Activated CD4-positive, alpha-beta memory T cell treated with anti-CD3 and anti-CD28 coated beads, Interleukin-2, amount 10 ng/mL, durations not matched to agents 7 days and 5 days (primary cell): ENCODE measurements around the gene PGAM2. TPM values are rescaled to one million over a fixed set of nuclear protein-coding genes. Genes with fewer than 3 reads are reported as not detected.
"Not testable (repeated sequence)": the region's sequence is repeated elsewhere in the genome, so short reads cannot be mapped to it uniquely, and the experiment has no call there.

ENCODE experiments used
- CTCF ChIA-PET: fragments of 350-600 bp; sonication (Branson Sonifier 250); formaldehyde crosslinking; loops from one replicate; lab custom pipeline; 2021; ENCODE audit warnings: antibody characterized with exemption, inconsistent platforms; lab: Charles Lee
- POLR2A ChIA-PET: fragments of 350-600 bp; sonication (Branson Sonifier 250); formaldehyde crosslinking; loops from one replicate; lab custom pipeline; 2021; ENCODE audit warnings: antibody characterized with exemption; lab: Charles Lee
- DNase-seq: peaks from one replicate; pipeline ENCODE4 v3.0.0-alpha.2; 2020
- H3K27ac Mint-ChIP-seq: one replicate; pipeline ENCODE4 v1.8.0; 2021; ENCODE audit warnings: mild to moderate bottlenecking, mixed read lengths
- H3K27me3 Mint-ChIP-seq: one replicate; pipeline ENCODE4 v1.8.0; 2021; ENCODE audit warnings: mixed read lengths
- H3K36me3 Mint-ChIP-seq: one replicate; pipeline ENCODE4 v1.8.0; 2021; ENCODE audit warnings: low read depth, mixed read lengths
- H3K4me1 Mint-ChIP-seq: one replicate; pipeline ENCODE4 v1.8.0; 2021; ENCODE audit warnings: mixed read lengths
- H3K4me3 Mint-ChIP-seq: one replicate; pipeline ENCODE4 v1.8.0; 2021; ENCODE audit warnings: mild to moderate bottlenecking, mixed read lengths
- H3K9me3 Mint-ChIP-seq: one replicate; pipeline ENCODE4 v1.8.0; 2021; ENCODE audit warnings: mixed read lengths
- total RNA-seq, 2 experiments: library from RNA; stranded (reverse); gene quantifications; one replicate each; pipeline ENCODE4 v1.2.3, GENCODE V29; 2021

The PGAM2 gene
- total RNA-seq, 2 experiments from 2014 or later: 0.43 TPM; not detected in 1

- POLR2A ChIA-PET, H3K27me3 Mint-ChIP-seq, H3K4me3 Mint-ChIP-seq, H3K36me3 Mint-ChIP-seq, CTCF ChIA-PET, H3K9me3 Mint-ChIP-seq, H3K4me1 Mint-ChIP-seq, DNase-seq, H3K27ac Mint-ChIP-seq: not testable (repeated sequence)
These were observed 31.2 kb downstream of the PGAM2 start for GRCh38 chr7:44033971-44034844.

GRCh38 chr7:44032031-44032430, 33.3 kb downstream of the PGAM2 start:
- H3K4me1 Mint-ChIP-seq, H3K27ac Mint-ChIP-seq, H3K4me3 Mint-ChIP-seq, POLR2A ChIA-PET, CTCF ChIA-PET, H3K27me3 Mint-ChIP-seq, H3K36me3 Mint-ChIP-seq, H3K9me3 Mint-ChIP-seq, DNase-seq: not testable (repeated sequence)

GRCh38 chr7:44031319-44031718, 34.0 kb downstream of the PGAM2 start:
- H3K27me3 Mint-ChIP-seq, DNase-seq, H3K4me1 Mint-ChIP-seq, H3K9me3 Mint-ChIP-seq, POLR2A ChIA-PET, H3K4me3 Mint-ChIP-seq, H3K27ac Mint-ChIP-seq, H3K36me3 Mint-ChIP-seq, CTCF ChIA-PET: not testable (repeated sequence)

- POLR2A ChIA-PET, H3K4me1 Mint-ChIP-seq, CTCF ChIA-PET, H3K36me3 Mint-ChIP-seq, H3K9me3 Mint-ChIP-seq, H3K27me3 Mint-ChIP-seq, DNase-seq, H3K4me3 Mint-ChIP-seq, H3K27ac Mint-ChIP-seq: not testable (repeated sequence)
These were observed 35.3 kb downstream of the PGAM2 start for GRCh38 chr7:44030029-44030428.

GRCh38 chr7:44029433-44029832, 35.9 kb downstream of the PGAM2 start:
- H3K27me3 Mint-ChIP-seq, H3K36me3 Mint-ChIP-seq, H3K9me3 Mint-ChIP-seq, H3K4me3 Mint-ChIP-seq, H3K4me1 Mint-ChIP-seq, POLR2A ChIA-PET, H3K27ac Mint-ChIP-seq, CTCF ChIA-PET, DNase-seq: not testable (repeated sequence)

GRCh38 chr7:44022796-44023467, 42.4 kb downstream of the PGAM2 start:
- H3K27me3 Mint-ChIP-seq, POLR2A ChIA-PET, H3K9me3 Mint-ChIP-seq: not testable (repeated sequence)

GRCh38 chr7:44022069-44022468, 43.3 kb downstream of the PGAM2 start:
- H3K27me3 Mint-ChIP-seq, H3K36me3 Mint-ChIP-seq, H3K9me3 Mint-ChIP-seq, H3K4me3 Mint-ChIP-seq, DNase-seq, H3K27ac Mint-ChIP-seq, POLR2A ChIA-PET, CTCF ChIA-PET: not testable (repeated sequence)
- peaks cover 19% of the 10 kb centered on the region for H3K4me1 Mint-ChIP-seq

More at GRCh38 chr7:44022796-44023467, 42.4 kb downstream of the PGAM2 start:
- H3K27ac Mint-ChIP-seq, CTCF ChIA-PET, DNase-seq, H3K4me3 Mint-ChIP-seq, H3K36me3 Mint-ChIP-seq: not testable (repeated sequence)
- H3K4me1 Mint-ChIP-seq: peaks cover 17% of the 10 kb centered on the region

- H3K36me3 Mint-ChIP-seq, DNase-seq: not testable (repeated sequence)
- CTCF ChIA-PET: interaction anchor here (0.5 to 1.3 kb wide), 7 partner anchors 21 to 281 kb away, joined by 3 to 5 read pairs (median 3); partner anchors contain the start of genes DBNL, POLD2 and YKT6
These were observed 45.5 kb downstream of the PGAM2 start for GRCh38 chr7:44019825-44020224.

GRCh38 chr7:44018857-44019807, 46.2 kb downstream of the PGAM2 start:
- DNase-seq: peak; percentile 99
- Mint-ChIP-seq H3K4me1 (peaks cover 21% of the 10 kb centered on the region), H3K27ac (peak overlapping the region; percentile 81), H3K4me3 (peak overlapping the region; percentile 84)
- H3K27me3 Mint-ChIP-seq, H3K36me3 Mint-ChIP-seq, H3K9me3 Mint-ChIP-seq: not testable (repeated sequence)
- ChIA-PET CTCF (interaction anchor here (0.5 to 1.3 kb wide), 7 partner anchors 22 to 281 kb away, joined by 3 to 5 read pairs (median 3); partner anchors contain the start of genes DBNL, POLD2 and YKT6), POLR2A (interaction anchor here (1.0 to 1.6 kb wide), 4 partner anchors 25 to 49 kb away, joined by 3 to 6 read pairs (median 4); partner anchors contain the start of gene DBNL)

More at GRCh38 chr7:44019825-44020224, 45.5 kb downstream of the PGAM2 start:
- H3K27me3 Mint-ChIP-seq, H3K4me3 Mint-ChIP-seq, H3K9me3 Mint-ChIP-seq, H3K27ac Mint-ChIP-seq: not testable (repeated sequence)
- POLR2A ChIA-PET: interaction anchor here (0.6 to 1.6 kb wide), 5 partner anchors 25 to 62 kb away, joined by 3 to 6 read pairs (median 3); partner anchors contain the start of gene DBNL
- peaks cover 21% of the 10 kb centered on the region for H3K4me1 Mint-ChIP-seq

- DNase-seq: not testable (repeated sequence)
These were observed 50.3 kb downstream of the PGAM2 start for GRCh38 chr7:44015090-44015489.

More at GRCh38 chr7:44015090-44015489, 50.3 kb downstream of the PGAM2 start:
- H3K27ac Mint-ChIP-seq, H3K4me3 Mint-ChIP-seq, POLR2A ChIA-PET, H3K9me3 Mint-ChIP-seq, H3K4me1 Mint-ChIP-seq, H3K27me3 Mint-ChIP-seq, CTCF ChIA-PET, H3K36me3 Mint-ChIP-seq: not testable (repeated sequence)
